LNCaP clone FGC (cell line): ENCODE measurements around the gene NRXN3.

Experiments
- DNase-seq: peaks from one replicate; pipeline ENCODE4 v3.0.0-alpha.2; 2011; ENCODE audit warnings: low read depth
- H3K4me3 ChIP-seq: 2 replicates; pipeline ENCODE4 v1.5.1; 2011; ENCODE audit warnings: mild to moderate bottlenecking, low read depth, low read length, control low read depth
- TF ChIP-seq, protein P1 (sequence below): IDR thresholded peaks from 2 replicates; pipeline ENCODE4 v1.5.1; 2012; ENCODE audit warnings: mild to moderate bottlenecking; ENCODE audit not compliant: control insufficient read depth, insufficient read depth; ENCODE audit errors: extremely low read depth

Gene NRXN3

GRCh38 chr14:78245238-78245637 is 75.1 kb downstream of the NRXN3 start:
- no peak overlapping the region for H3K4me3 ChIP-seq
- TF ChIP-seq, protein P1, sequence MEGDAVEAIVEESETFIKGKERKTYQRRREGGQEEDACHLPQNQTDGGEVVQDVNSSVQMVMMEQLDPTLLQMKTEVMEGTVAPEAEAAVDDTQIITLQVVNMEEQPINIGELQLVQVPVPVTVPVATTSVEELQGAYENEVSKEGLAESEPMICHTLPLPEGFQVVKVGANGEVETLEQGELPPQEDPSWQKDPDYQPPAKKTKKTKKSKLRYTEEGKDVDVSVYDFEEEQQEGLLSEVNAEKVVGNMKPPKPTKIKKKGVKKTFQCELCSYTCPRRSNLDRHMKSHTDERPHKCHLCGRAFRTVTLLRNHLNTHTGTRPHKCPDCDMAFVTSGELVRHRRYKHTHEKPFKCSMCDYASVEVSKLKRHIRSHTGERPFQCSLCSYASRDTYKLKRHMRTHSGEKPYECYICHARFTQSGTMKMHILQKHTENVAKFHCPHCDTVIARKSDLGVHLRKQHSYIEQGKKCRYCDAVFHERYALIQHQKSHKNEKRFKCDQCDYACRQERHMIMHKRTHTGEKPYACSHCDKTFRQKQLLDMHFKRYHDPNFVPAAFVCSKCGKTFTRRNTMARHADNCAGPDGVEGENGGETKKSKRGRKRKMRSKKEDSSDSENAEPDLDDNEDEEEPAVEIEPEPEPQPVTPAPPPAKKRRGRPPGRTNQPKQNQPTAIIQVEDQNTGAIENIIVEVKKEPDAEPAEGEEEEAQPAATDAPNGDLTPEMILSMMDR: no peak
- no peak for DNase-seq

DNA sequence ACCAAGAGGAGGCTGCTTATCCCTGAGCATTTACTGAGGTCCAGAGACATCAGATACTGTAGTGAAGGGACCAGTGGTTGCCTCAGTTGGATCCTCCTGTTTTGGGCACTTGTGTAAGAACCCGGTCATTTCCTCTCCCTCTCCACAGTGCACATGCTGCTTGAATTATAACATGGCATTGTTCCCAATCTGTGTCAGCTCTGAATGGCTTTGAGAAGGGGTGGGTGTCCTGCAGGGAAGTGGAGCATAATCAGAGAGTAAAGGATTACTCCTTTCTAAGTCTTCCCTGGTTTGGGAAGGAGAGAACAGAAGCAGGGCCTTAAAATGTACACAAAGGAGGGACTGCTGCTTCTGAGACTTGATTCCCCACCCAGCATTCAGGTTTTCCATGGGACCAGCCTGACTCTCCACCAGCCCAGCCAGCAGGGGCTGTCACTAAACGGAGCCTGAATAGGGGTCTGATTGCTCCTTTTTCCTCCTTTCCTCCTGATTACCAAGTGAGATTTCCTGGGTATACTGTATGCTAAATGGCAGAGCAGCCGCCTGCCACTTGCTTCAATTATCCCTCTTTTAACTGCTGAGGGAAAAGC is 78.4 kb downstream of the NRXN3 start:
- no peak overlapping the region for H3K4me3 ChIP-seq
- no peak for DNase-seq
- TF ChIP-seq, protein P1: no peak

GRCh38 chr14:78251308-78251707 is 81.1 kb downstream of the NRXN3 start:
- TF ChIP-seq, protein P1: no peak
- no peak overlapping the region for H3K4me3 ChIP-seq
- DNase-seq: no peak

DNA sequence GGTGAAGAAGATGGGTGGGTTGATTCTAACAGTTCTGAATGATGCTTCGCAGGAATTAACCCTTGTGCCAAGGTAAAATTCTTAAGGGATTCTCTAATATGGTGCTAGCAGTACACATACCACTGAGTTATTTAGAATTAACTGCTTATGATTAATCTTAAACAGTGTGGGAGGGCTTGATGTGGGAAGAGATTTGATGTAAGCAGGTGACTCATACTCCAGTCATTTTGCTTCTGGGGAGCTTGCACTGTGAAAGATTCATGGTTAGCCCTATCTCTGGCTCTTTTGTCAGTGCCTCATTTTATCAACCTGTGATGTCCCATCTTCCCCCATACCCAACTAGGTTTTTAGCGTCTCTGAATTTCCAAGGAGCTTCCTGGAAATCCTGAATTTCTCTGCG is 83.8 kb downstream of the NRXN3 start:
- H3K4me3 ChIP-seq: no peak overlapping the region
- DNase-seq: no peak
- TF ChIP-seq, protein P1: no peak

DNA sequence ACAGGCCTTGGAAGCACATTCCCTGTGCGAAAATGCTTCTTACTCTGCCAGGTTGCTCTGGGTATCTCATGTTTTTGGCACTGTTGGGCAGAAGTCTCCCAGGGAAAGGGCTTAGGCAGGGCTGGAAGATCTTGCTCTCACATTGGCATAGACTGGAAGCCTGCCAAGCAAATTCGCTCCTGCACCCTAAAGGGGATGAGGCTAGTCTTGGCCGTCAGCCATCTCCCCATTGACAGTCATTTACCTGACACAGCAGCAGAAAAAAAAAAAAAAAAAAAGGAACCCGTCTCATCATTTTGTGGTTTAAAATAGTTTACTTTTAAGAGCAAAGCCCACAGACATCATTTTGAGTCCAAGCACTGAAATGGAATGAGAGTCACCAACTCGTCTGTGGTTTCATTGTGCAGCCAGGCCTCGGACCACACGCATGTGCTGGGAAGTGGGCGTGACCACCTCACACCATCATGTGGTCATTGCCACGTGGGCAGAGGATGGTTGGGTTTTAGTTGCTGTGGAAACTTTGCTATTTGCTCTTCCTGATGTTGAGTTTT is 84.8 kb downstream of the NRXN3 start:
- TF ChIP-seq, protein P1: no peak
- no peak overlapping the region for H3K4me3 ChIP-seq
- no peak for DNase-seq

DNA sequence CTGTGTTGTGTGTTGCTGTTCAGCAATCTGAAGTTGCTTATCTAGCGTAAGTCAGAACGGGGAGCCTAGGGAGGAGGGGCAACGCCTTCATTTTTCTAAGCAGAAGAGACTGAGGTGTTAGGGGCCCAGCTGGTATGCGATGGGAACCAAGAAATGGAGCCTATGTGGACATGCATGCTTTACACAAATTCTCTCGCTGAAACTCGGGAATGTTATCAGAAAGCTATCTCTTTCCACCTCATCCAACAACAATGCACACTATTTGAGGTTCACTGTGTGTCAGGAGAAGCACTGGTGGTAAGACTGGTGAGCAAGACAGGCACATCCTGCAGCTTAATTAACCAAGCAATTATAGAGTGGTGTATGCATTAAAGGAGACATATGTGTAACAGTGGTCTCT is 89.7 kb downstream of the NRXN3 start:
- DNase-seq: no peak
- TF ChIP-seq, protein P1: no peak

More for the DNA sequence above, 89.7 kb downstream of the NRXN3 start:
- H3K4me3 ChIP-seq: no peak overlapping the region
